A549 treated with AZD9567 at 1 μM for 4 hours (cell line): ENCODE results near the gene AFF2. TPM values are rescaled to one million over a fixed set of nuclear protein-coding genes. Genes with fewer than 3 reads are reported as not detected.

Experiments used
- total RNA-seq: library from RNA; stranded (reverse); fragments of 200-300 nt; extraction: Qiagen RNA extraction; gene quantifications from 5 replicates; pipeline ENCODE4 v1.2.3, GENCODE V29; 2022; ENCODE audit not compliant: insufficient read depth

The AFF2 gene
- total RNA-seq: not detected in 5 replicates

DNA sequence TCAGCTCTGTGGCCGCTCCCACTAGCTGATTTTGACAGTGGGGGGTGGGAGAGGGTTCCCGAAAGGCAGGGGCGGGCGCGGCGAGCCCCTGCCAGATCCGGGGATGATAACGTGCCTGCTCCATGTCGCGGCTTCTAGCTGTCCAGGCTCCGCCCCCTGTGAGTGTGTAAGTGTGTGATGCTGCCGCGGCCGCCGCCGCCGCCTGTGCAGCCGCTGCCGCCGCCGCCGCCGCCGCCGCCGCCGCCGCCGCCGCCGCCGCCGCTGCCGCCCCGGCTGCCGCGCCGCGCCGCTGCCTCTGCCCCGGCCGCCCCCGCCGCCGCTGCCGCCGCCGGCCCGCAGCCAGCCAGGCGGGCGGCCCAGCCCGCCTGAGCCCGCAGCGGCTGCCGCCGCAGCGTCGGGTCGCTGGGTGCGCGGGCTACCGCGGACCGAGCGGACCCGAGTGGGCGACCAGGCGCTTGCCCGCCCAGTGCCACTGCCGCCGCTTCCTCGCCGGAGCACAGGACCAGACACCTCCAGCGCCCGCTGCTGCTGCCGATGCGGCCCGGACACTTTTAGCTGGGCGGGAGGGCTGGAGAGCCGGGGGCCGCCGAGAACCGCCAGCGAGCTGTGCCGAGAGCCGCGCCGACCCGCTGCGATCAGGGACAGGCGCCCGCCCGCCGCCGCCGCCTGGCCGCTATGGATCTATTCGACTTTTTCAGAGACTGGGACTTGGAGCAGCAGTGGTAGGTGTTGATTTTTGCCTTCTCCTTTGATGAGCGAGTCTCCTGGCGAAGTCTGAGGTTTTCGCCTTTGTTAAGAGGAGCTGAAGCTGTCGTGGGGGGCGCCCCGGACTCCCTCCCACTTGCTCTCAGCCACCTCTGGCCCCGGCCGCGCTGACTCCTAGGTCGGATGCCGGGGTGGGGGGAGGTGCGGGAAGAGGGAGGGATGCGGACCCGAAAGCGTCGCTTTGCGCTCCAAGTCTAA is at the start of gene AFF2:
Gene AFF2, plus strand, starts transcription at position 195 of the 963 bp plus-strand sequence. Its CDS starts 481 bp downstream, at position 676.

